ENCODE data around the gene BBOF1. TPM values are rescaled to one million over a fixed set of nuclear protein-coding genes. Genes with fewer than 3 reads are reported as not detected.
"Not testable (repeated sequence)": the region's sequence is repeated elsewhere in the genome, so short reads cannot be mapped to it uniquely, and the experiment has no call there.

The BBOF1 gene
- total RNA-seq, 4 donors from 2014 or later: 19.6 to 36.8 (median 22.4) TPM

GRCh38 chr14:73988065-73988464 lies 31.1 kb upstream of the BBOF1 start:
- Histone ChIP-seq H3K4me3 (replicated peaks in 1 of 3) (no peak overlapping the region), H3K9me3 (no peaks in the 10 kb centered on the region), H3K27me3 (no peaks in the 10 kb centered on the region), H3K36me3 (peaks cover 0 to 7% of the 10 kb centered on the region in 2 donors), H3K27ac (no peak overlapping the region), H3K4me1 (no peaks in the 10 kb centered on the region)
- TF ChIP-seq POLR2A (IDR thresholded peaks at IDR 0.05): no peak
- TF ChIP-seq CTCF (IDR thresholded peaks at IDR 0.05): no peak
- DNase-seq: no peak
- intact Hi-C loops (cut with DNase I): no loop called here
- WGBS, 2 donors: 89 to 90% methylated on average over 3 of the region's 3 CpGs

- H3K4me3 ChIP-seq (replicated peaks in 1 of 3); H3K4me1 ChIP-seq; H3K9me3 ChIP-seq; H3K27ac ChIP-seq; H3K27me3 ChIP-seq; intact Hi-C loops (cut with DNase I); DNase-seq; H3K36me3 ChIP-seq: not testable (repeated sequence)
- 89 to 94% methylated on average over 7 of the region's 7 CpGs for WGBS, 2 donors
Observed at GRCh38 chr14:73988656-73989055, 30.5 kb upstream of the BBOF1 start.

- intact Hi-C loops (cut with DNase I): no loop called here
- 55 to 72% methylated on average over 4 of the region's 4 CpGs for WGBS, 2 donors
- Histone ChIP-seq H3K36me3 (peaks cover 0 to 7% of the 10 kb centered on the region in 2 donors), H3K27ac (no peak overlapping the region), H3K9me3 (no peaks in the 10 kb centered on the region), H3K27me3 (no peaks in the 10 kb centered on the region), H3K4me3 (replicated peaks in 1 of 3) (no peak overlapping the region), H3K4me1 (no peaks in the 10 kb centered on the region)
- no peak for TF ChIP-seq CTCF (IDR thresholded peaks at IDR 0.05)
- no peak for DNase-seq
Observed at GRCh38 chr14:73991092-73991491, 28.1 kb upstream of the BBOF1 start.

- H3K4me3 ChIP-seq (replicated peaks in 1 of 3); DNase-seq; H3K27me3 ChIP-seq; H3K4me1 ChIP-seq; H3K9me3 ChIP-seq; H3K27ac ChIP-seq; H3K36me3 ChIP-seq; intact Hi-C loops (cut with DNase I): not testable (repeated sequence)
- 95 to 96% methylated on average over 7 of the region's 7 CpGs for WGBS, 2 donors
Observed at GRCh38 chr14:73994926-73995325, 24.2 kb upstream of the BBOF1 start.

GRCh38 chr14:73995977-73996378 lies 23.2 kb upstream of the BBOF1 start:
- Histone ChIP-seq H3K4me3 (replicated peaks in 1 of 3) (no peak overlapping the region), H3K9me3 (no peaks in the 10 kb centered on the region), H3K36me3 (no peaks in the 10 kb centered on the region), H3K4me1 (no peaks in the 10 kb centered on the region), H3K27me3 (no peaks in the 10 kb centered on the region), H3K27ac (no peak overlapping the region)
- no peak for TF ChIP-seq POLR2A (IDR thresholded peaks at IDR 0.05)
- TF ChIP-seq CTCF (IDR thresholded peaks at IDR 0.05): no peak
- intact Hi-C loops (cut with DNase I): no loop called here
- 94 to 98% methylated on average over 8 of the region's 8 CpGs for WGBS, 2 donors
- no peak for DNase-seq

- no peak for TF ChIP-seq CTCF (IDR thresholded peaks at IDR 0.05)
- no peak for TF ChIP-seq POLR2A (IDR thresholded peaks at IDR 0.05)
- no peaks in the 10 kb centered on the region for H3K27me3 ChIP-seq
- intact Hi-C loops (cut with DNase I): no loop called here
- WGBS, 2 donors: 66 to 69% methylated on average over 2 of the region's 2 CpGs
- no peak for DNase-seq
- H3K27ac ChIP-seq: no peak overlapping the region
- no peaks in the 10 kb centered on the region for H3K9me3 ChIP-seq
- no peak overlapping the region for H3K4me3 ChIP-seq (replicated peaks in 1 of 3)
- H3K36me3 ChIP-seq: no peaks in the 10 kb centered on the region
- H3K4me1 ChIP-seq: no peaks in the 10 kb centered on the region
Observed at GRCh38 chr14:73996731-73997107, 22.4 kb upstream of the BBOF1 start.

Measured in thyroid gland (tissue), 4 donors.